DOHH2 (cell line): Measurements from ENCODE around the gene TRIM62.

ENCODE experiments used
- CTCF ChIP-seq: fragments of 200-600 bp; sonication (generic); IDR thresholded peaks from one replicate; pipeline ENCODE4 v1.5.1; 2014; ENCODE audit warnings: antibody characterized with exemption, mild to moderate bottlenecking, low read depth, low read length; ENCODE audit not compliant: poor library complexity, severe bottlenecking
- EZH2phosphoT487 ChIP-seq: fragments of 200-600 bp; sonication (generic); IDR thresholded peaks from 2 replicates; pipeline ENCODE4 v1.6.1; 2017; ENCODE audit warnings: borderline replicate concordance, mild to moderate bottlenecking, antibody characterized with exemption, low read length, moderate library complexity, mixed read lengths

GRCh38 chr1:33168556-33169289, 13.1 kb downstream of the TRIM62 start:
- no peak for TF ChIP-seq CTCF
- TF ChIP-seq EZH2phosphoT487: no peak
